Measurements from ENCODE around the gene GRIP1. TPM values are rescaled to one million over a fixed set of nuclear protein-coding genes. Genes with fewer than 3 reads are reported as not detected.

Gene GRIP1
- total and polyA plus RNA-seq, 2 of the 4 experiments (the other 2 are of a cell fraction): under 0.01 to 0.07 TPM

DNA sequence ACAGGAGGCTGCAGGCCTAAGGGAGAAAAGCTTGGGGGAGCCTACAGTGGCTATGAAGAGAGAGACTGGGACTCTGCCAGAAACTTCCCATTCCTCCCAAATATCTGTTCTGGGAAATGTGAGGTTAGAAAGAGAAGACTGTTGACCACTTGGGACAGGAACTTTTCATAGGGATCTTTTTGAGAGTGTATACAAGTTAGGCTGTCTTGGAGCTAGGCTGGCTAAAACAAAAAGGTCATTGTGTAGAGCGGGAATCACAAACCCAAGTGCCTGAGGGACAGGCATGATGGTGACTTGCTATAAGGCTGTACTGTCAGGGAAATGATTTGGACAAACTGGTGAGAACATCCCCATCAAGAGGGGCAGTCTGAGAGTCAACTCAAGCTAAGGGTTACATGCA is 175.1 kb downstream of the GRIP1 start:
- H3K9me3 ChIP-seq (ENCODE audit: control insufficient read depth, insufficient read depth, low read length): no peaks in the 10 kb centered on the region
- no peaks in the 10 kb centered on the region for H3K9me1 ChIP-seq (ENCODE audit: insufficient read depth, low read length)
- no peak for ATAC-seq (ENCODE audit: low read depth)
- no peak overlapping the region for H3K4me3 ChIP-seq (ENCODE audit: insufficient read depth, low read depth, low read length)
- no peaks in the 10 kb centered on the region for H3K79me1 ChIP-seq (ENCODE audit: low read depth in 1 of 2, low read length in 2 of 2)
- H3K23ac ChIP-seq (ENCODE audit: low read depth, low read length): no peak overlapping the region
- no TSS peak for BruUV-seq (replicated peaks)
- no peak overlapping the region for H2BK120ac ChIP-seq (ENCODE audit: low read depth, low read length)
- no peak overlapping the region for H3K9ac ChIP-seq (ENCODE audit: low read depth, low read length)
- H3K56ac ChIP-seq (ENCODE audit: extremely low read depth, insufficient read depth, low read length): no peak overlapping the region
- no peak overlapping the region for H2BK20ac ChIP-seq (ENCODE audit: low read depth, low read length)
- no peaks in the 10 kb centered on the region for H3K4me1 ChIP-seq (ENCODE audit: control insufficient read depth, insufficient read depth, low read length)
- no peak overlapping the region for H3K4me2 ChIP-seq (ENCODE audit: low read depth, low read length)
- no peak for DNase-seq
- dilution Hi-C loops (cut with HindIII; ENCODE audit: low sequenced_read_pairs, unreplicated experiment): no loop called here
- no CpG with 5 or more reads among the region's 1 CpG for WGBS, 2 experiments (ENCODE audit: extremely low coverage in 2 of 2, insufficient read length in 1 of 2)
- H4K5ac ChIP-seq (ENCODE audit: low read depth, low read length): no peak overlapping the region
- no peak overlapping the region for H3K14ac ChIP-seq (replicated peaks; ENCODE audit: low read depth, low read length)
- ChIA-PET POLR2A (ENCODE audit: unreplicated experiment) (no interaction called here), CTCF (no interaction called here)
- no peaks in the 10 kb centered on the region for H3K36me3 ChIP-seq (ENCODE audit: control insufficient read depth, insufficient read depth, low read length)
- H3K4ac ChIP-seq (ENCODE audit: low read depth, low read length): no peak overlapping the region
- H2AK9ac ChIP-seq (replicated peaks; ENCODE audit: low read depth, low read length, poor library complexity): no peak overlapping the region
- TF ChIP-seq SMC3 (IDR thresholded peaks at IDR 0.05; ENCODE audit: low read depth, low read length) (no peak), NFE2L2 (IDR thresholded peaks at IDR 0.05; ENCODE audit: low read depth, low read length) (no peak), MAFK (IDR thresholded peaks at IDR 0.05; ENCODE audit: low read depth, low read length) (no peak), RFX5 (IDR thresholded peaks at IDR 0.05; ENCODE audit: low read depth, low read length) (no peak), RCOR1 (IDR thresholded peaks at IDR 0.05; ENCODE audit: insufficient replicate concordance, low read length) (no peak), MXI1 (IDR thresholded peaks at IDR 0.05; ENCODE audit: borderline replicate concordance, low read depth, low read length) (no peak), BHLHE40 (IDR thresholded peaks at IDR 0.05; ENCODE audit: low read depth, low read length) (no peak)
- TF ChIP-seq, protein P1, sequence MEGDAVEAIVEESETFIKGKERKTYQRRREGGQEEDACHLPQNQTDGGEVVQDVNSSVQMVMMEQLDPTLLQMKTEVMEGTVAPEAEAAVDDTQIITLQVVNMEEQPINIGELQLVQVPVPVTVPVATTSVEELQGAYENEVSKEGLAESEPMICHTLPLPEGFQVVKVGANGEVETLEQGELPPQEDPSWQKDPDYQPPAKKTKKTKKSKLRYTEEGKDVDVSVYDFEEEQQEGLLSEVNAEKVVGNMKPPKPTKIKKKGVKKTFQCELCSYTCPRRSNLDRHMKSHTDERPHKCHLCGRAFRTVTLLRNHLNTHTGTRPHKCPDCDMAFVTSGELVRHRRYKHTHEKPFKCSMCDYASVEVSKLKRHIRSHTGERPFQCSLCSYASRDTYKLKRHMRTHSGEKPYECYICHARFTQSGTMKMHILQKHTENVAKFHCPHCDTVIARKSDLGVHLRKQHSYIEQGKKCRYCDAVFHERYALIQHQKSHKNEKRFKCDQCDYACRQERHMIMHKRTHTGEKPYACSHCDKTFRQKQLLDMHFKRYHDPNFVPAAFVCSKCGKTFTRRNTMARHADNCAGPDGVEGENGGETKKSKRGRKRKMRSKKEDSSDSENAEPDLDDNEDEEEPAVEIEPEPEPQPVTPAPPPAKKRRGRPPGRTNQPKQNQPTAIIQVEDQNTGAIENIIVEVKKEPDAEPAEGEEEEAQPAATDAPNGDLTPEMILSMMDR (conservative IDR thresholded peaks at IDR 0.05; ENCODE audit: low read depth, low read length): no peak
- H4K8ac ChIP-seq (ENCODE audit: low read depth in 2 of 2, low read length in 2 of 2): no peak overlapping the region
- H4K91ac ChIP-seq (ENCODE audit: insufficient read depth, low read depth, low read length): no peak overlapping the region
- no peak overlapping the region for H2BK5ac ChIP-seq (ENCODE audit: low read depth, low read length, poor library complexity, severe bottlenecking)
- H2AFZ ChIP-seq (replicated peaks; ENCODE audit: low read length, poor library complexity): no peak overlapping the region
- in situ Hi-C loops (cut with MboI; ENCODE audit: low sequenced_read_pairs): no loop called here
- no peak overlapping the region for H2BK15ac ChIP-seq (ENCODE audit: low read depth, low read length)
- intact Hi-C loops (cut with micrococcal nuclease): no loop called here
- no peaks in the 10 kb centered on the region for H3K27me3 ChIP-seq (ENCODE audit: control insufficient read depth, insufficient read depth, low read length)
- H3K18ac ChIP-seq (ENCODE audit: low read depth, low read length): no peak overlapping the region
- no peak overlapping the region for H3K27ac ChIP-seq (ENCODE audit: insufficient read depth, low read length)
- H4K20me1 ChIP-seq (ENCODE audit: insufficient read depth, low read length): no peaks in the 10 kb centered on the region
- H2AK5ac ChIP-seq (ENCODE audit: low read depth, low read length): no peak overlapping the region
